GM21786 (cell line): Measurements from ENCODE around the gene BEAN1.

Experiments used
- ATAC-seq: cut with Tn5 transposase; IDR thresholded peaks from one replicate; pipeline ENCODE4 v1.9.1; 2021; ENCODE audit not compliant: unreplicated experiment

Gene BEAN1

GRCh38 chr16:66519482-66520373 lies 92.6 kb downstream of the BEAN1 start:
- ATAC-seq: no peak

GRCh38 chr16:66520406-66521170 lies 93.5 kb downstream of the BEAN1 start:
- no peak for ATAC-seq

DNA sequence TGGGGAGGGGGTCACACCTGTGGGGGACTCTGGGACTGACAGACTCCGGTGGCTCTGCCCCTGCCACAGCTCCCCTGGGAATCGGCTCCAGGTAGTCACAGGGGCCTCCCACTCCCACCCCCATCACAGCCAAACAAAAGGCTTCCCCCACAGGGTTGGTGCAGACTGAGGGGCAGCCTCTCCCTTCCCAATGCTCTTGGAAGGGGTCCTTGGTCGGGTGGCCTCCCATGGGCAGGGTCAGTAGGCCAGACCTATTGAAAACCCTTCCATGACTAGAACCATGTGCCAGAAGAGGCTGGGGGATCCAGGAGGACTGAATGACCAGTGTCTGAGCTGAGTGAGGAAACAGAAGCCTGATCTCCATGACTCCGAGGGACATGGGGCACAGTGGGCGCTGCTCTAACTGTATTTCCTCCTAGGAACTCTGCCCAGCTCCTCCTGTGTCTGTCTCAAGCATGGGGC lies 94.2 kb downstream of the BEAN1 start:
- no peak for ATAC-seq

GRCh38 chr16:66521951-66522771 lies 95.1 kb downstream of the BEAN1 start:
- peak; percentile 44 for ATAC-seq

DNA sequence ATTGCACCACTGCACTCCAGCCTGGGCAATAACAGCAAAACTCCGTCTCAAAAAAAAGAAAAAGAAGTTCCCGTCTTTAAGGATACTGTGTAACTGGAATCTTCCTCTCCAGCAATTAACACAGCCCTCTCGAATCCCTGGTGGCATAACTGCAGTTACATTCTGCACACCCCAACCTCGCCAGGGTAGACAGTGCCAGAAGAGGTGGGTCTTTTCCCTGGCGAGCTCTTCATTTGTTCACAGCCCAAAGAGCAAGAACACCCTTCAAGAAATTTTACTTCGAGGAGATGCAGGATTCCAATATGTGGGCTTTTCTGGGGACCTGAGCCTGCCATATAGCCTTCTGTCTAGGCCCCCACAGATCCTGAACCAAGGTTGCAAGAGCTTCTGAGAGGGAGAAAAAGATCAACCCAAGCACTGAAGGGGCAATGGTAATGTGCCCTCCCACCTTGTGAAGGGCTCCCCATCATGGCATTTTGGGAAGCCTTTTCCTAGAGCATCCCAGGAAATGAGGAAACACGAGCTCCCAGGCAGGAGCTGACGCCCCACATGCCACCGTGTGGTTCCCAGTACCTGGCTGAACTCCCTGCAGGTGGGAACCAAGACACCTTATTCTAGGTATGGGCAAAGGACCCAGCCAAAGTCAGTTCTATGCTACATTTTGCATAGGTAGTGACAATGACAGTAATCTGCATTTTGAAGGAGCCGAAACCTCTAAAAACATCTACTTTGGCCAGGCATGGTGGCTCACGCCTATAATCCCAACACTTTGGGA lies 95.9 kb downstream of the BEAN1 start:
- no peak for ATAC-seq

DNA sequence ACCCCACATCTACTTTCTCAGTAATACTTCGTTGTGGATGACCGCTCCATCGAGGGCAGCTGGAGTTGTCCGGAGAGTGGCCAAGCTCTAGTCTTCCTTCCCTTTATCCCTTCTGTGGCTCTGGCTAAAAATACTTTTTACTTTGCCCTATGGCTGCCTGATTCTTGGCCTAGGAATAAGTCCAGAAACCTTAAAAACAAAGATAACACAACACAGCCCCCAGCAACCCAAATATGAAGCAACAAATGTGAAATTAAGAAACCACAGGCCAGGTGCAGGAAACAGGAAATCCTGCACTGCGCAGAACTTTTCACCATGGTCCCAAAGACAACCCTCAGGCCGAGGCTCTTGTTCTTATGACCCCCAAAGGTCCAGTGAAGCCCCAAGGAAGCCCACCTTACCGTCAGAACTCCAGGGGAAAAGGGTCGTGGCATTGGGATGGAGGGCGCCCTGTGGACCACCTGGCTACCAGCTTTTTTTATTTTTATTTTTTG lies 96.8 kb downstream of the BEAN1 start:
- peak; percentile 44 for ATAC-seq

GRCh38 chr16:66524601-66525164 lies 97.6 kb downstream of the BEAN1 start:
- peak; percentile 71 for ATAC-seq

DNA sequence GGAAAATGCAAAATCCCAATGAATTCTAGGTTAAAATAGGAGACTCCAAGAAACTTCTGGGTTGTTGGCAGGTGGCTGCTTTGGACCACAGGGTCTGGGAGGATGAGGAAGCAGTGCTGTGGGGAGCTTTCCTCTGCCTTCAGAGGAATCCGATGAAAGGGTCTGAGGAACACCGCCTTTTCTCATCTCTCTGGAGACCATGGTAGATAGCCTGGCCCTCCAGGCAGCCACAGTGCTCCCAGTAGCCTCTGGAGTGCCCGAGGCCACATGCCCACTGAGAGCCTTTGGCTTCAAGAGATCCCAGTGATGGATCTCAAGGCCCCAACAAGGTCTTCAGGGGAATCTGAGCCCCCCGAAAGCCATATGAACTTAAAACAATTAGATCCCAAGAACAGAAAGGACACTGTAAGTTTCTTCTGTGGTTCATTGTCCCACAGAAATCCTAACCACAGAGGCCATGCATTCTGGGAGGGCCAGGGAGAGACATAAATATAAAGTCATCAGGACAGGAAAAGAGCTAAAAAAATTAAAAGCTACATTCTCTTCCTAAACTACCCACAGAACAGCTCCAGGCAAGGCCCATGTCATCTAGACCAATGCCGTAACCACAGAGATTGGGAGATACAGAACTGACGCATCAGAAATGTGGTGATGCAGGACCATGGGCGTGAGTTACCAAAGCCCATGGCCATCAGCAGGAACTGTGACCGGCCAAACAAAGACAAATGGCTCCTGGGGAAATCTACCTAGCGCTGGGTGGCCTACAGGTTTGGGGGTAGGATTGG lies 98.5 kb downstream of the BEAN1 start:
- ATAC-seq: no peak

DNA sequence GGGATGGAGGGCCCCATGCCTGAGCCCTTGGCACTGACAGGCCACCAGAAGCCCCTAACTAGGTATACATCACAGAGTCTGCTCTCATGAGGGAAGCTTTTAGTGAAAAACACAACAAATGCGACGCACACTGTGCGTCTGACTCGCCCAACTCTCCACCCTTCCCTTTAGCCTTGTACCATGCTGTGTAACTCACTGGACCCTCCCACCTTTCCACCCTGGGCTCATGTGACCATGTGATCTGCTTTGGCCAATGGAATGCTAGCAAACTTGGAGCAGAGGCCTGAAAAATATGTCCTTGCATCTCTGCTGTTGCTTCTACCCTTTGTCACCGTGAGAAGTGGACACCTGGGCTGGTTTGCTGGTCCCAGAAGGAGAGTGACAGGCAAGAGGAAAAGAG lies 101.2 kb downstream of the BEAN1 start:
- ATAC-seq: no peak

DNA sequence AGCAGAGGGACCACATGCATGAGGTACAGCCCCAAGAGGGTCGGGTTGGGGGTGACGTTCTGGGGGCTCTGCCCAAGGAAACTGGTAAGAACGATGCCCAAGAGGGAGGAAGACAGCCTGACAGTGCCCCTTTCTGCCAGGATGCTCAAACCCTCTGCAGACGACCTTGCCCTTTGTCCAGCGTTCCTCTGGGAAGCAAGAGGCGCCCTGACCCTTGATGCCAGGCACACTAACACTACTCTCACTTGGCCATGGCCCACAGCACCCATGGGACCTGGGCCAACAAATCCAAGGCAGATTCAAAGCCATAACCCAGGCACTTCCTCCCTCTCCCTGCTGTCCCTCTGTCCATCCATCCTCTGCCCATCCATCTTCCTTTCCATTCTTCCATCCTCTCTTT lies 102.4 kb downstream of the BEAN1 start:
- ATAC-seq: no peak
